ENCODE results near the gene STPG1.
A peak's percentile ranks its signal among the peaks of the same experiment; 100 is the strongest.

The STPG1 gene

GRCh38 chr1:24341260-24341659, 72.3 kb downstream of the STPG1 start:
- DNase-seq (ENCODE audit: low read depth), result no peak

GRCh38 chr1:24340770-24341169, 72.8 kb downstream of the STPG1 start:
- DNase-seq (ENCODE audit: low read depth), result no peak

DNA sequence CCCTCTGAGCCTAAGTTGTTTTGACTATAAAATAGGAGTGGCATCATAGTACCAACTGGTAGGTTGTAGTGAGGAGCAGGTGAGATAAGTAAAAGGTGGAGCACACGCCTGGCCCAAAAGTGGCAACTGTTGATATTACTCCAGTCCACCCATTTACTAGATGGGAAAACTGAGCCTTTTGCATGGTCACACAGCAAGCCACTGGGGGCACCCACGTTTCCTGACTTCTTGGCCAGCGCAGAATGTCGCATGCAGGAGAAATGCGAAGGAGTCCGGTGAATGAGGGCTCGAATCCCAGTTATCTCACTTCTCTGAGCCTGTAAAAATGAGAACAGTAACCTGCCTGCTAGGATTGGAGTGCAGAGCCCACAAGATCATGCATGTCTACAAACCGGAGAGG, 73.6 kb downstream of the STPG1 start:
- DNase-seq (ENCODE audit: low read depth), result no peak

DNA sequence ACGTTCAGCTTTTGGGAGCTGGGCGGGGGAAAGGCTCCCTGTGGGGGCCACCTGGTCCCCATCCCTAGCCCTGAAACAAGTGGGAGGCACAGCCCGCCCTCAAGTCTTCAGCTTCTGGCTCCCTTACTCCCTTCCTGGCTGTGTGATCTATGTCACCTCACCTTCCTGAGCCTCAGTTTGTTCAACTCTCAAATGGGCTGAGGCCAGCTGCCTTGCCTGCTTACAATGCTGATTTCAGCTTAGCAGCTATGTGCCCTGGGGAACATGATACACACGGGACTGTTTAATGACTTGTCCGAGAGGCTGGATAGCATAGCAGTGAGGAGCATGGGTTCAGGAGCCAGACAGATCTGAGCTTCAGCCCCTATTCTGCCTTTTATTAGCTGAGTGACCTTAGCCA, 75.1 kb downstream of the STPG1 start:
- DNase-seq (ENCODE audit: low read depth), result no peak

DNA sequence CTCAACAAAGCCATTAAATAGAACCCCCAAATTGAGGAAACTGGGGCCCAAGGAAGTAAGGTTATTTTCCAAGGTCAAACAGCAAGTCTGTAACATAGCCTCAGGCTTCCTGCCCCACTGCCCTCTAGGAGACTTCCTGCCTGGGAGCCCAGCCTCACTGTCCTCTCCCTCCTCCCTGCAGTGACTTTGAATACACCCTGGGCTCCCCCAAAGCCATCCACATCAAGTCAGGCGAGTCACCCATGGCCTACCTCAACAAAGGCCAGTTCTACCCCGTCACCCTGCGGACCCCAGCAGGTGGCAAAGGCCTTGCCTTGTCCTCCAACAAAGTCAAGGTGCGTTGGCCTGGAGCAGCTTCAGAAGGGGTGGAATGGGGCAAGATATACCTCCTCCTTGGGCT, 76.1 kb downstream of the STPG1 start:
- DNase-seq (ENCODE audit: low read depth), result no peak

DNA sequence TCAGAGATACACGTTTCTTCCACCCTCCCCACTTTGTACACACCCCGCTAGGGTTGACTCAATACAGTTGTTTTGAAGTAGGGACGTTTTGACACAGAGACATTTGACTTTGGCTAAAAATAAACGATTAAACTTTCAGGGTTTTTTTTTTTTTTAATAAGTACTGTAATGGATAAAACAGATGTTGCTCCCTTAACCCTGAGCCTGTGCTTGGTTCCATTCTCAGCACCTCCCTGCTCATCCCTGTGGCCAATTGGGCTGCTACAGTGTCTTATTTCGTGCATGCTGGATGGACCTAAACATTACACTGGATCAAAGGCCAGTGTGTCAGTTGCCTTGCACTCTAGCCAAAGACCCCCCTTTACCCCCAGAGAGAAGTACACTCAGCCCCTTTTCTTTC, 77.5 kb downstream of the STPG1 start:
- DNase-seq (ENCODE audit: low read depth), result no peak

DNA sequence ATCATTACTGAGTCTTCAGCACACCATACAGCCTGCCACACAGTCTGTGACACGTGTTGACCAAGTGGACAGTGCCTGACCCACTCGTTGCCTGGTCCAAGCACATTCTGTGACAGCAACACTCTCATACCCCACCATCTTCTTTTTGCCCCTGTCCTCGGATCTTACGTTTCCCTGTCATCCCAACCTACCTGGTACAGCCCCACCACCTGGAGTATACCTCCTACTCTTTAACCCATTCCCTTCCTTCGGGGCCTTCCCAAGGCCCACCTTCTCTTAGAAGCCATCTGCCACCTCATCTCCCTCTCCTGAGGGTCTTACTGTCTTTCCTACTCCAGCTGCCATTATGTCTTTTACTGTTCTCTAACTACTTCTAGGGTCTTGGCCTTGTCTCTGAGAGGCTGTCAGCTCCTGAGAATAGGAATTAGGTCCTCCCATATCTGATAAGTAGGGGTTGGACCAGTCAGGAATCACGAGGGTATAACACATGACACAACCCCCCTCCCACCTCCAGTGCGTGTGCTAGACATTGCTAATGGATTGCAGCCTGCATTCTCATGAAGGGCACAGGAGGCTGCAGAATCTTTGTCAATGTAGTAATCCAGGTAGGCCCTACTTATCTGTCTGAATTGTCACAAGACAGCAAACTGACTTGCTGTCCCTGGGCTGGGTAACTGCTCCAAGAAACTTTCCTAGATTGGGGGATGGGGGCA, 81.5 kb downstream of the STPG1 start:
- no peak for DNase-seq (ENCODE audit: low read depth)

GRCh38 chr1:24329797-24330543, 83.6 kb downstream of the STPG1 start:
- no peak for DNase-seq (ENCODE audit: low read depth)

DNA sequence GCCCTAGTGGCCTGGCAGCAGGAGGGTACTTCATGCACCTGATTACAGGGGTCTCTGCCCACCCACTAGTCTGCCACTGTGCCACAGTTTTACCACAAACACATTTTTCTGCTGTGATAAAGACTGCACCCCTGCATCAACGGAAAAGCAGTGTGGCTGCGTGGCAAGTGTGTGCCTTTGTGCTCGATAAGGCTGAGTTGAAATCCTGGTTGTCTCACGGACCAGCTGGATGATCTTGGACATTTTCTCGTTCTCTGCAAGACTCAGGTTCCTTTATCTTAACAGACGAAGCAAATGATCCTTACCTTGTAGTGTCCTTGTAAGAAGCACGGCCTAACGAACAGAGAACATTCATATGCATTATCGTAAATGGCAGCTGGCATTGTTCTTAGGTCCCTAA, 84.3 kb downstream of the STPG1 start:
- no peak for DNase-seq (ENCODE audit: low read depth)

DNA sequence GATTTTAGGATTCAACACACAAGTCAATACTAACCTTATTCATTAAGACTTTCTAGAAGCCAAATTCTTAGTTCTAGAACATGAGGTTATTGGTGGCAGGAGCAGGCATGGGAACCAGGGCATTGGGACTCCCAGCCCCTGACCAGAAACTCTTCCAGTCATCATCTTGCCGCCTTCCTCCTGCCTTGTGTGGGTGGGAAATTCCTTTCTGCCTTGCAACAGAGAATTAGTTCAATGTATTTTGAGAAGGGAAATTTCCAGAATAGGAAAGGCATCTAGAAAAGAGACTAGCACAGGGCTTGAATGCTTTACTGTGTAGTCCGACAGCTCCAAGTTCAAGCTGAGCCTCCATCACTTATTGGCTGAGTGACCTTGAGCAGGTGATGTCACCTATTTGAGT, 85.7 kb downstream of the STPG1 start:
- DNase-seq (ENCODE audit: low read depth), result no peak

DNA sequence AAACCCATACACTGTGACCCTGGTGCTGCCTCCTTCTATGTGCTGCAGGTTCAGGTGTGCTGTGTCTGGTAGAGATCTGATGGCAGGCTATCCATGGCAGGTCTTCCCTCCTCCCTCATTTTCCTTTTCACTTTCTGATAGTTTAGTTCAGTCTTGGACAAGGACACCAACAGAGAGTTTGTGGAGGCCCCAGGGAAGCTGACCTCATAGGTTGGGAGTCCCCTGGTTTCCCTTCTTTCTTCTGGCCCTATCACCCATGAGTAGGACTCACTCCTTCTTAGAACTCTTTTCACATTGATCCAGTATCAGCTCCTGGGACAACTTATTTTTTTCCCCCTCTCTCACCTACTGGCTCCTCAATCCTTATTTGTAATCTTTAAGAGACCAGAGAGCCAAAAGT, 86.1 kb downstream of the STPG1 start:
- no peak for DNase-seq (ENCODE audit: low read depth)

DNA sequence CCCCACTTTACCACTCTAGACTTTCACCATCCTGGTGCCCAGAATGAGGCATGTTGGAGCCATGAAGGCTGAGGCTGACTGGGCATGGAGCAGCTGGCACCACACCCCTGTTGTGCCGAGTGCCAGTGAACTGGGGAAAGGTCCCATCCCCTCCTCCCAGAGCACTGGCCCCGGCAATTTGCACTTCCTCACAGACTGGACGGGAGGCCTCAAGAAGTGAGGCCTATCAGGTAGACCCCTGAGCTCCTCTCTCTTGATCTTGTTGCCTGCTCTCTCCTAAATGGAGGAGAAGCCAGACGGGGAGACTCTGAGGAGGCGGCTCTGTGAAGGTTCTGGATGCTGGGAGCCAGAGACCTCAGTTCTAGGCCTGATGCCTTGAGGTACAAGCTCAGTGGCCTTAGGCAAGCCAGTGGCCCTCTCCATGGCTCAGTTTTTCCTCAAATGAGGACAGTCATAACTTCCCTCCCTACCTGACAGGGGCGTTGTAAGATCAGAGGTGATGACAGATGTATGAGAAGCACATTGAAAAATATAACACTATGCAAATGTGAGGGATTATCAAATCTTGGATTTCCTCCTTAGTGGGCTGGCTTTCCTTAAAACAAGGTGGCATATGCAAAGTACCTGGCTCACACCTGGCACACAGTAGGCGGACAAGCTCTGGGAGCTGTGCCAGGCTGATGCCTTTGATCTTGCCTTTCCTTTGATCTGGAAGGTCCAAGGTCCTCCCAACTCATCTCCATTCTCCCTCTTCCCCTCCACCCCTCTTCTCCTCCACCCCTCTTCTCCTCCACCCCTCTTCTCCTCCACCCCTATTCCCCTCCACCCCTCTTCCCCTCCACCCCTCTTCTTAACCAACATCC, 87.8 kb downstream of the STPG1 start:
- DNase-seq (ENCODE audit: low read depth), result no peak

DNA sequence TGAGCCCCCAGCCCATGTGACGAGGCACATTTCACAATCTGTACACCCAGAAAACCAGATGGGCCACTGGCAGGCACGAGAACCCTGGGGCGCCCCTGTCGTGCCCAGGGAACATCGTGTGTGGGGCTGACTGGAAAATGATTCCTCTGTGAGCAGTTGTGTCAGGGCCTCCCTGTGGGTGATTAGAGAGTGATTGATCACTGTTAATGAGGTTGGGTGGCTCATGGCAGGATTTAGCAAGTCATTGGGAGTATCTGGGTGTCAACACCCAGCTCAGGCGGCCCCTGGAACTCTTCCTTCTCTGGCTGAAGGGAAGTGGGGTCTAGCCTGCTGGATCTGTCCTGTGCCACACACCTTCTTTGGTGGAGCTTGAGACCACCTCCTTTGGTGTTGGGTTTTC, 88.7 kb downstream of the STPG1 start:
- no peak for DNase-seq (ENCODE audit: low read depth)

GRCh38 chr1:24323281-24323680, 90.3 kb downstream of the STPG1 start:
- no peak for DNase-seq (ENCODE audit: low read depth)

DNA sequence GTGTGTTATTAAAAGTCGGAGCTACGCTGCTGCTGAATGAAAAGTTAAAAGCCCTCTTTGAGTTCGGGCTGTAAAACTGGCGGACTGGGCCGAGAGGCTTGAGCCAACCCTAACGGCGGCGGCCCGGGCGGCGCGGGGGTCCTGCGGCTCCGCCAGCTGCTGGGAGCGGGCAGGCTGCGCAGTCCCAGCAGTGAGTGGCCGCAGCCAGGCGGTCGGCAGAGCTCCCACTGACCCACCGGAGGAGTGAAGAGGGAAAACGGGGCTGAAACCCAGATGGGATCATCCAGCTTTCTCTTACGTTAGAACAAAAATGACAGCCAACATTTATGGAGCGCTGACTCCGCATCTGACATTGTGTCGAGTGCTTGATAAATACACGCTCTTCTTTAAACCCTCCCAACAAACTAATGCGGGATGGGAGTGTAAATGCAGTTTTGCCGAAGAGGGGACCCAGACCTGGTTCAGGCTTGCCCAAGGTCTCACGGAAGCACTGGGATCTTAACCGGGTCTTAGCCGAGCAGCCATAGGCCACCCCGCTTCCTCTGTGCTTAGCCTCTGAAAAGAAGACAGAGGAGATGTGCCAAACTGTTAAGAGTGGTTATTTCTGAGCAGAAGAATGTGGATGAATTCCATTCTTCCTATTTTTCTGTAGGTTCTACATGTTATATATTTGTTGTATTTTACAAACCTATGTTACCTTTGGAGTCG, 91.0 kb downstream of the STPG1 start:
- no peak for DNase-seq (ENCODE audit: low read depth)

- DNase-seq (ENCODE audit: low read depth), result peak; percentile 47
Measured at GRCh38 chr1:24321697-24322469, 91.7 kb downstream of the STPG1 start.

DNA sequence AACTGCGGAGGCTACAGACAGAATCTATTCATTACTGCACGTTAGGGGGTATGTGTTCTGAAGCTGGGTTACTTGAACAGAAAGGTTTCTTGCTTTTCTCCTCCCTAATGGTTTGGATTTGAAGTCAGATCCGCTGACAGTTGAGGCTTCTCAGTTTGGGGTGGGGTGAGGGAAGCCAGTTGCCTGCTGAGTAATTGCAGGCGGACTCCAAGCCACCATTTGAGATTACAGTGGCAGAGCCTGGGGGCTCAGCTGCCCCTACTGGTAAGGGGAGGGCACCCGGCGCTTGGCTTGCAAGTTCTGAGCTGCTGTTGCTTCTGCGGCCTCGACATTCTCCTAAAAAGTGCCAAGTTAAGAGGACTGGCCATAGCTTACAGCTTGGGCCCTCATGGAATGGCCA, 92.5 kb downstream of the STPG1 start:
- DNase-seq (ENCODE audit: low read depth), result no peak

- DNase-seq (ENCODE audit: low read depth), result no peak
Measured at GRCh38 chr1:24319962-24320361, 93.6 kb downstream of the STPG1 start.

DNA sequence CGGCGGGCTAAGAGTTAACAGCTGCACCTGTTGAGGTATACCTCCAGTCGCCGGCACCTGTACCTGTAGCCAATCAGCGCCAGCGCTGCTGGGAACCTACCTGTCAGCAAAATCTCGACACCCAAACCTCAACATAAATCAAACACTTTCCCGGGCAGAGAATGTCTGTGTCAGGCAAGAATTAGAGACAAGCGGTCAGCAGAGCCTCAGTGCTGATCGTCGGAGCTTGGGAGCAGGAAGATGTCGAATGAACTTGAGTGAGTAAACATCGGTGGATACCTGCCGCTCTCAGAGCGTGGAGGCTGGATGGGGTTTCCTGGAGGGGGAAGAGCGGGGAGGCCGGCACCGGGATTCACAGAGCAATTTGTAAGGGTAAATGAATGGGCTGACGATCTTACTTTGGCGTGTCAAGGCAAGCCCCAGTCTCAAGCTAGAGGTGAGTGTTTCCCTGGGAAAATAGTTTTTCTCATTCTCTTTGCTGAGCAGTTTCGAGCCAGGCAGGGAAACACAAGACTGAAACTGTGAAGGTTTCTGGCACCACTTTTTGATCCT, 94.2 kb downstream of the STPG1 start, which contains the start of gene GRHL3:
Gene GRHL3, plus strand, starts transcription at position 46 of the 552 bp plus-strand sequence. Its CDS starts 195 bp downstream, at position 241.
- no peak for DNase-seq (ENCODE audit: low read depth)

GRCh38 chr1:24318615-24319311, 94.8 kb downstream of the STPG1 start:
- DNase-seq (ENCODE audit: low read depth), result no peak
